Neural progenitor cell (in vitro differentiated cells): ENCODE measurements around the gene WIPF3. TPM values are rescaled to one million over a fixed set of nuclear protein-coding genes. Genes with fewer than 3 reads are reported as not detected.

Experiments used
- DNase-seq: peaks from one replicate; pipeline ENCODE4 v3.0.0-alpha.2; 2016; ENCODE audit warnings: low spot score
- H2AFZ ChIP-seq: fragments of 200-600 bp; sonication (generic); replicated peaks from 2 replicates; pipeline ENCODE4 v1.6.1; 2016; ENCODE audit warnings: antibody characterized with exemption
- H3F3A ChIP-seq: fragments of 200-600 bp; sonication (generic); 2 replicates; pipeline ENCODE4 v1.6.1; 2016; ENCODE audit warnings: antibody characterized with exemption, low read depth
- H3K27ac ChIP-seq: fragments of 200-600 bp; sonication (generic); 2 replicates; pipeline ENCODE4 v1.5.1; 2016; ENCODE audit warnings: mild to moderate bottlenecking
- H3K27me3 ChIP-seq: fragments of 200-600 bp; sonication (generic); 2 replicates; pipeline ENCODE4 v1.6.1; 2016; ENCODE audit warnings: mild to moderate bottlenecking, moderate library complexity
- H3K36me3 ChIP-seq: fragments of 200-600 bp; sonication (generic); 2 replicates; pipeline ENCODE4 v1.5.1; 2016
- H3K4me1 ChIP-seq: fragments of 200-600 bp; sonication (generic); 2 replicates; pipeline ENCODE4 v1.6.1; 2016; ENCODE audit warnings: mixed run types
- H3K4me2 ChIP-seq: fragments of 200-600 bp; sonication (generic); 2 replicates; pipeline ENCODE4 v1.6.1; 2016
- H3K4me3 ChIP-seq: fragments of 200-600 bp; sonication (generic); 2 replicates; pipeline ENCODE4 v1.5.1; 2016
- H3K79me2 ChIP-seq: fragments of 200-600 bp; sonication (generic); 2 replicates; pipeline ENCODE4 v1.6.1; 2016; ENCODE audit warnings: low read depth
- H3K9ac ChIP-seq: fragments of 200-600 bp; sonication (generic); 2 replicates; pipeline ENCODE4 v1.6.1; 2016
- H3K9me3 ChIP-seq: fragments of 200-600 bp; sonication (generic); 2 replicates; pipeline ENCODE4 v1.5.1; 2016; ENCODE audit warnings: low read depth
- H4K20me1 ChIP-seq: fragments of 200-600 bp; sonication (generic); 2 replicates; pipeline ENCODE4 v1.6.1; 2016; ENCODE audit warnings: low read depth
- H3K27ac Mint-ChIP-seq: 3 replicates; pipeline ENCODE4 v1.8.0; 2021; ENCODE audit warnings: mixed read lengths
- H3K27me3 Mint-ChIP-seq: 2 replicates; pipeline ENCODE4 v1.8.0; 2022; ENCODE audit warnings: low read depth, mild to moderate bottlenecking, inconsistent platforms, moderate library complexity, mixed read lengths; ENCODE audit not compliant: insufficient read depth
- H3K36me3 Mint-ChIP-seq: 3 replicates; pipeline ENCODE4 v1.8.0; 2021; ENCODE audit warnings: mixed read lengths
- H3K4me1 Mint-ChIP-seq: 3 replicates; pipeline ENCODE4 v1.8.0; 2021; ENCODE audit warnings: mixed read lengths
- H3K4me3 Mint-ChIP-seq: 3 replicates; pipeline ENCODE4 v1.8.0; 2021; ENCODE audit warnings: mild to moderate bottlenecking, moderate library complexity, mixed read lengths
- H3K9me3 Mint-ChIP-seq: 3 replicates; pipeline ENCODE4 v1.8.0; 2020; ENCODE audit warnings: mixed read lengths
- CTCF ChIP-seq: fragments of 200-600 bp; sonication (generic); IDR thresholded peaks from 2 replicates; pipeline ENCODE4 v1.5.1; 2017; ENCODE audit warnings: antibody characterized with exemption, mild to moderate bottlenecking
- EZH2 ChIP-seq: fragments of 200-600 bp; sonication (generic); IDR thresholded peaks from 2 replicates; pipeline ENCODE4 v1.6.1; 2017; ENCODE audit warnings: antibody characterized with exemption, mild to moderate bottlenecking, moderate library complexity
- EZH2phosphoT487 ChIP-seq: fragments of 200-600 bp; sonication (generic); IDR thresholded peaks from 2 replicates; pipeline ENCODE4 v1.6.1; 2017; ENCODE audit warnings: antibody characterized with exemption
- total RNA-seq: library from RNA; depleted of rRNA; stranded (reverse); fragments of >200 nt; gene quantifications from 2 replicates; pipeline ENCODE4 v1.2.3, GENCODE V29; 2015; ENCODE audit warnings: low replicate concordance

Gene WIPF3
- total RNA-seq, 1 donor from 2014 or later: 5.2 TPM

DNA sequence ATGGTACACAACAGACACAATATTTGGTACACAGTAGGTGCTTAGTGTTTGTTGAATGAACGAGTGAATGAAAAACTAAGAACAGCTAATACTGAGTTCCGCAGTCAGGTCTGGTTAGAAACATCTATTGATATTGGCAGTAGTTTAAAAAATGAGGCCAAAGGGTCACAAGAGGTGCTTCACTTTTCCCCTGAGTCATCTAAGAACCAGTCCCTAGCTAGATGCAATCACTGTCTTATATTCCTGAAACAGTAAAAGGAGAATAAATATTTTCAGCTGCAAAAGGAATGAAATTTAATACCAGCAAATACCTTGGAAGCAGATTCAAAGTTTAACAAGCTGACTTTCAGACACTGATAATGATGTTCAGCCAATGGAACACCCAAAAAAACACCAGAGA is 128.8 kb downstream of the WIPF3 start:
- H3K79me2 ChIP-seq: no peaks in the 10 kb centered on the region
- H3K27ac ChIP-seq: no peak overlapping the region
- H3K27me3 Mint-ChIP-seq: no peaks in the 10 kb centered on the region
- no peaks in the 10 kb centered on the region for H3K9me3 ChIP-seq
- H3K4me3 ChIP-seq: no peak overlapping the region
- H3K9me3 Mint-ChIP-seq: no peaks in the 10 kb centered on the region
- no peak overlapping the region for H2AFZ ChIP-seq
- no peaks in the 10 kb centered on the region for H3F3A ChIP-seq
- no peaks in the 10 kb centered on the region for H3K4me1 ChIP-seq
- no peaks in the 10 kb centered on the region for H3K4me1 Mint-ChIP-seq
- TF ChIP-seq EZH2 (no peak), CTCF (no peak), EZH2phosphoT487 (no peak)
- no peaks in the 10 kb centered on the region for H3K27me3 ChIP-seq
- no peak for DNase-seq
- H3K27ac Mint-ChIP-seq: no peak overlapping the region
- H3K36me3 ChIP-seq: peaks cover 9% of the 10 kb centered on the region
- no peak overlapping the region for H3K4me3 Mint-ChIP-seq
- peaks cover 58% of the 10 kb centered on the region for H3K36me3 Mint-ChIP-seq
- H3K4me2 ChIP-seq: no peak overlapping the region
- no peak overlapping the region for H3K9ac ChIP-seq
- no peaks in the 10 kb centered on the region for H4K20me1 ChIP-seq

DNA sequence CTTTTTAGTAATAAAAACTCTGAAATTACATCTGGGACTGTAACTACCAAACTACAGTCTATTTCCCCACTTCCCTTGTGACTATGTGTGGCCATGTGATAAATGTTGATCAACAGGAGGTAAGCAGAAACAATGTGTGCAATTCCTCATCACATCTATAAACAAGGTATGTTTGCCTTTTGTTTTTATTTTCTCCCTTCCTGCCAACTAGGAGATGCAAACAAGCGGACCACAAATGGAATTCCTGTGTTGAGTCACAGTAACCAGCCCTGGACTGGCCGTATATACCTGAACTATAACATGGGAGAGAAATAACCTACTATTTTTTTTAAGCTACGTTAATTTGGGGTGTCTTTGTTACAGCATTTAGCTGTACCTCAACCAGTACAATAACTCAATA is 130.8 kb downstream of the WIPF3 start:
- H3K79me2 ChIP-seq: no peaks in the 10 kb centered on the region
- no peaks in the 10 kb centered on the region for H3K9me3 ChIP-seq
- Mint-ChIP-seq H3K4me3 (no peak overlapping the region), H3K27ac (peak overlapping the region; percentile 29), H3K4me1 (no peaks in the 10 kb centered on the region), H3K9me3 (no peaks in the 10 kb centered on the region), H3K27me3 (no peaks in the 10 kb centered on the region), H3K36me3 (peaks cover 60% of the 10 kb centered on the region)
- no peak for DNase-seq
- H2AFZ ChIP-seq: no peak overlapping the region
- no peak overlapping the region for H3K4me3 ChIP-seq
- TF ChIP-seq EZH2 (no peak), CTCF (no peak), EZH2phosphoT487 (no peak)
- no peak overlapping the region for H3K27ac ChIP-seq
- H3K4me1 ChIP-seq: no peaks in the 10 kb centered on the region
- H3K27me3 ChIP-seq: no peaks in the 10 kb centered on the region
- peaks cover 9% of the 10 kb centered on the region for H3K36me3 ChIP-seq
- no peaks in the 10 kb centered on the region for H4K20me1 ChIP-seq
- no peak overlapping the region for H3K4me2 ChIP-seq
- no peak overlapping the region for H3K9ac ChIP-seq
- no peaks in the 10 kb centered on the region for H3F3A ChIP-seq

DNA sequence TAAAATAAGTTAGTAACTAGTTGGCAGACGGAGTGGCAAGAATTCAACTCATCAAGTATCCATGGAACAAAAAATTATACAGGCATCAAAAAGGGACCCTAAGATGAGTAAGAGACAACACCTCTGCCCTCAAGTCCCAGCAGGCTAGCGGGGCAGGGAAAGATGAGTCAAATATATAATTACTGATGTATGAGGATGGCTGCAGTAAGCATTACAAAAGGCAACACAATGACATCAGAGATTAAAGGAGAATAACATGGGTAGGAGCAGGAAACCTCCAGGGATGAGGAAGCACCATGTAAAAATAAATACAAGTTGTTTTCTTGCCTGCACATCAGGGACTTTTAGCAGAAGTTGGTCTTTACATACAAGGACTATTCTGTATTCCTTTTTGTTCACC is 133.9 kb downstream of the WIPF3 start:
- Histone ChIP-seq H3K9ac (no peak overlapping the region), H3K4me3 (no peak overlapping the region), H3K27ac (no peak overlapping the region), H3F3A (no peaks in the 10 kb centered on the region), H3K4me2 (no peak overlapping the region), H3K79me2 (no peaks in the 10 kb centered on the region), H3K27me3 (no peaks in the 10 kb centered on the region), H3K9me3 (no peaks in the 10 kb centered on the region), H4K20me1 (no peaks in the 10 kb centered on the region), H3K4me1 (no peaks in the 10 kb centered on the region), H2AFZ (no peak overlapping the region), H3K36me3 (peaks cover 9% of the 10 kb centered on the region)
- H3K4me3 Mint-ChIP-seq: no peak overlapping the region
- H3K9me3 Mint-ChIP-seq: no peaks in the 10 kb centered on the region
- TF ChIP-seq CTCF (no peak), EZH2 (no peak), EZH2phosphoT487 (no peak)
- DNase-seq: no peak
- no peaks in the 10 kb centered on the region for H3K4me1 Mint-ChIP-seq
- H3K27me3 Mint-ChIP-seq: no peaks in the 10 kb centered on the region
- H3K36me3 Mint-ChIP-seq: peaks cover 64% of the 10 kb centered on the region
- H3K27ac Mint-ChIP-seq: no peak overlapping the region
